Left renal cortex interstitium (tissue), 4 donors: ENCODE data around the gene TMPRSS4. TPM values are rescaled to one million over a fixed set of nuclear protein-coding genes. Genes with fewer than 3 reads are reported as not detected.

Source experiments
- DNase-seq, 4 donors: peaks; one replicate each; pipeline ENCODE4 v3.0.0-alpha.2; 2013; ENCODE audit warnings: low read depth in 4 of 4, low spot score in 2 of 4, missing footprints in 1 of 4
- polyA plus RNA-seq, 4 donors: library from polyadenylated mRNA; unstranded; fragments of 120-200 nt; gene quantifications; one replicate each; pipeline ENCODE4 v1.2.1, GENCODE V29; 2013; ENCODE audit not compliant: insufficient read length in 4 of 4

TMPRSS4 gene
- polyA plus RNA-seq, 4 donors: 25.8 to 39.6 (median 32.0) TPM

- no peak for DNase-seq
Observed at GRCh38 chr11:118073554-118073953, 3.3 kb upstream of the TMPRSS4 start.

GRCh38 chr11:118074091-118074685, 2.7 kb upstream of the TMPRSS4 start:
- no peak for DNase-seq

- DNase-seq: no peak
Observed at GRCh38 chr11:118074785-118075184, 2.1 kb upstream of the TMPRSS4 start.

- DNase-seq: peak in 2 of 4 donors; percentile 47 to 59
Observed at GRCh38 chr11:118078911-118079411, 2.1 kb downstream of the TMPRSS4 start.

GRCh38 chr11:118079491-118079890, 2.6 kb downstream of the TMPRSS4 start:
- DNase-seq: no peak

GRCh38 chr11:118080296-118080695, 3.4 kb downstream of the TMPRSS4 start:
- no peak for DNase-seq

GRCh38 chr11:118081241-118081958, 4.5 kb downstream of the TMPRSS4 start:
- DNase-seq: no peak

GRCh38 chr11:118082880-118083552, 6.1 kb downstream of the TMPRSS4 start:
- no peak for DNase-seq

GRCh38 chr11:118084247-118084646, 7.4 kb downstream of the TMPRSS4 start:
- DNase-seq: no peak

GRCh38 chr11:118084656-118085055, 7.8 kb downstream of the TMPRSS4 start:
- DNase-seq: no peak

- no peak for DNase-seq
Observed at GRCh38 chr11:118086913-118087768, 10.3 kb downstream of the TMPRSS4 start, which contains the start of gene SMIM35. Gene SMIM35 (minus strand): TSS chr11:118086963. CDS start chr11:118086757, 206 bp downstream.

GRCh38 chr11:118087931-118088330, 11.1 kb downstream of the TMPRSS4 start:
- no peak for DNase-seq

- no peak for DNase-seq
Observed at GRCh38 chr11:118088531-118088930, 11.7 kb downstream of the TMPRSS4 start.

GRCh38 chr11:118090545-118091162, 13.8 kb downstream of the TMPRSS4 start:
- DNase-seq: no peak

- DNase-seq: no peak
Observed at GRCh38 chr11:118091690-118092089, 14.8 kb downstream of the TMPRSS4 start.

GRCh38 chr11:118092907-118093571, 16.2 kb downstream of the TMPRSS4 start:
- DNase-seq: no peak

- no peak for DNase-seq
Observed at GRCh38 chr11:118095493-118095892, 18.6 kb downstream of the TMPRSS4 start.

- DNase-seq: no peak
Observed at GRCh38 chr11:118095967-118096367, 19.1 kb downstream of the TMPRSS4 start.

GRCh38 chr11:118098996-118099837, 22.3 kb downstream of the TMPRSS4 start:
- no peak for DNase-seq
